Activated naive CD4-positive, alpha-beta T cell treated with anti-CD3 and anti-CD28 coated beads, Interleukin-2, amount 50 U/mL, for 72 hours (primary cell): ENCODE measurements around the gene PPP1R9B. TPM values are rescaled to one million over a fixed set of nuclear protein-coding genes. Genes with fewer than 3 reads are reported as not detected.

ENCODE experiments used
- ATAC-seq, 2 donors: fragments of 150-1000 bp; cut with Tn5 transposase; 2 replicates each; pipeline ENCODE4 v1.10.0; 2021; ENCODE audit warnings: mild to moderate bottlenecking in 2 of 2, moderate library complexity in 2 of 2
- DNase-seq, 2 donors: peaks; one replicate each; pipeline ENCODE4 v3.0.0; 2021 to 2022; ENCODE audit warnings: low spot score in 2 of 2
- H3K27ac Mint-ChIP-seq, 2 donors: one replicate each; pipeline ENCODE4 v1.8.0; 2022; ENCODE audit warnings: mild to moderate bottlenecking in 2 of 2, mixed read lengths in 2 of 2
- H3K36me3 Mint-ChIP-seq, 2 donors: one replicate each; pipeline ENCODE4 v1.8.0; 2022; ENCODE audit warnings: mixed read lengths in 2 of 2
- H3K9me3 Mint-ChIP-seq, 2 donors: one replicate each; pipeline ENCODE4 v1.8.0; 2022; ENCODE audit warnings: mixed read lengths in 2 of 2
- total RNA-seq, 2 donors: library from RNA; stranded (reverse); gene quantifications; one replicate each; pipeline ENCODE4 v1.2.3, GENCODE V29; 2022

Gene PPP1R9B
- total RNA-seq, 2 donors from 2014 or later: 74.4 to 112 TPM

DNA sequence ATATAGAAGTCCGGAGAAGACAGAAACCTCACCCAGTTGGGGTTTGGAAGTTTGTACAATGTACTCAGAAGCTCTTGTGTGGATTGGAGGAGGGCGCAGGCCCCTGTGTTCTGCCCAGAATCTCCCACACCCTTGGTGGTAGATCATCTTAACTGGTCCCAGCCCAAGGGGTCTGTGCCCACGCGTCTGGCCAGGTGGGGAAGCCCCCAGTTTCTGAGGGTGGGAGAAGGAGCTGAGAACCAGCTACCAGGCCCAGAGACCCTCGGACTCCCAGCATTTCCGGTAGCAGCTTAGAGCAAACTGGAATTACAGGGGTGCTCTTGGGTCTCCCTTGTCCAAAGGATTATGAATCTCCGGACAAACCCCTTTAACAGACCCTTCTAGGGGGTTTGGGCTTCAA lies 2.3 kb upstream of the PPP1R9B start:
- no peak for ATAC-seq
- peaks cover 8 to 10% of the 10 kb centered on the region in 2 donors for H3K36me3 Mint-ChIP-seq
- no peak overlapping the region for H3K27ac Mint-ChIP-seq

DNA sequence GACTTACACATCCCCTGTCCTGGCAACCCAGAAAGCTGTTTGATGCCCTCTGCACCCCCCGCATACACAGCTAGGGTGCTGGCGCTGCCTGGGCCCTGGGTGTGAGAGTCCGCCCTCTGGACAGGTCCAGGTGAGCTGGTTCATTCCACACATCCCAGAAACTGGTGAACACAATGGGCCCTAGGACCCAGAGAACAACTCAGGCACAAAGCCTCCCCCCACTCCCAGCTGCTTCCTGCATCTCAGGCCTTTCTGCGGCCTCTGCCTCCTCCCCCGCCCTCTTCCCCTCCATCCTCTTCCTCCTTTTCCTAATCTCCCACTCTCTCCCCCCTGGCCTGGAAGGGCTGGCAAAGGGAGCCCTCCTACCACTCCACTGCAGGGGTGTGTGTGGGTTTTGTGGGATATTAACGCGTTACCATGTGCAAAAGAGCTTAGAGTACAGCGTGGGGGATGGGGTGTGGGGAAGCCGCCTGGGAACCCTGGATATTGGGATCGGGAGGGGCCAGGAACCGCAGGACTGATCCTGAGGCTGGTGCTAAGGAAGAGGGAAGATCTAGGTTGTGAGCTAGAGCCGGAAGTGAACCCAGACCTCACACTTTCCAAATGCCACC lies 1.6 kb upstream of the PPP1R9B start:
- peak overlapping the region; percentile 84 to 90 for H3K27ac Mint-ChIP-seq
- ATAC-seq: peak; percentile 2 to 32
- peak in 1 of 2 donors; percentile 59 for DNase-seq
- H3K36me3 Mint-ChIP-seq: peaks cover 15 to 17% of the 10 kb centered on the region in 2 donors
- no peaks in the 10 kb centered on the region for H3K9me3 Mint-ChIP-seq

More for the DNA sequence above, 2.3 kb upstream of the PPP1R9B start:
- DNase-seq: no peak
- no peaks in the 10 kb centered on the region for H3K9me3 Mint-ChIP-seq

GRCh38 chr17:50151041-50151936 lies 812 bp upstream of the PPP1R9B start:
- DNase-seq: peak; percentile 86 to 87
- peaks cover 21 to 22% of the 10 kb centered on the region in 2 donors for H3K36me3 Mint-ChIP-seq
- ATAC-seq: peak; percentile 69 to 80
- H3K9me3 Mint-ChIP-seq: no peaks in the 10 kb centered on the region
- peak overlapping the region; percentile 90 to 92 for H3K27ac Mint-ChIP-seq

DNA sequence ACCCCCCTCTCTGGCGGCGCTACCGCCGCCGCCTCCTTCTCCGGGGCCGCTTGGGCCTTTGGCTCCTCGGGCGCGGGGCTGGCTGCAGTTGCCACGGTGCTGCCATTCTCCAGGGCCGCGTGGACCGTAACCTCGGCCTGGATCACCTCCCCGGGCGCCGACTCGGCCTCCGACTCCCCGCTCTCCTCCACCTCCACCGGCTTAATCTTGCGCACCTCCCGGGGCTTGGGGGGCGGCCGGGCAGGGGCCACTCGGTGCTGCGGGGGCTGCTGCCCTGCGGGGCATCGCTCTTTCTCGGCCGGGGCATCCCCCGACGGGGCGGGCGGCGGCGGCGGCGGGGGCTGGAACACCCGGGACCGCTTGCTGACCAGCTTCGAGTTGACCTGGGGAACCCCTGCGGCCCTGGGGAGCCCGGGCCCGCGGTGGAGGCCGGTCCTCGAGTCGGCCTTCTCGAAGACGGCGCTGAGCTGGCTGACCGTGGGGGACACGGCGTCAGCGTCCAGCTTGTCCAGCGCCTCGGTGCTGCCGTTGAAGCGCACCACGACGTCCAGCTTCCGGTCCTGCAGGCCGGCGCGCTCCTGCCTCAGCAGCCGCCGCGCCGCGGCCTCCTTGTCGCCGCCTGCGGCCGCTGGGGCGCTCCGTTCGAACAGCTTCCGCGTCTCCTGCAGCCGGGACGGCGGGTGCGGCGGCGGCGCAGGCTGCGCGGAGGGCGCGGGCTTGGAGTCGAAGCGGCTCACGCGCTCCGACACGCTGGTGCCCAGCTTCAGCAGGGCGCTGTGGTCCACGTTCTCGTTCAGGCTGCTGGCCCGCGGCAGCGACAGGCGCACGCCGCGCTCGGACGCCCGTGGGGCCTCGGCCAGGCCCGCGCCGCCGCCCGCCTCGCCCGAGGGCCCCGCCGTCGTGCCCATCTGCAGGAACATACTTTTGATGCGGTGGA lies 792 bp downstream of the PPP1R9B start:
- H3K27ac Mint-ChIP-seq: peak overlapping the region in 1 of 2 donors; percentile 85
- DNase-seq (peak in 1 of 2 donors; percentile 64), ATAC-seq (no peak)
- H3K36me3 Mint-ChIP-seq: peaks cover 23% of the 10 kb centered on the region in 2 donors
- H3K9me3 Mint-ChIP-seq: no peaks in the 10 kb centered on the region

DNA sequence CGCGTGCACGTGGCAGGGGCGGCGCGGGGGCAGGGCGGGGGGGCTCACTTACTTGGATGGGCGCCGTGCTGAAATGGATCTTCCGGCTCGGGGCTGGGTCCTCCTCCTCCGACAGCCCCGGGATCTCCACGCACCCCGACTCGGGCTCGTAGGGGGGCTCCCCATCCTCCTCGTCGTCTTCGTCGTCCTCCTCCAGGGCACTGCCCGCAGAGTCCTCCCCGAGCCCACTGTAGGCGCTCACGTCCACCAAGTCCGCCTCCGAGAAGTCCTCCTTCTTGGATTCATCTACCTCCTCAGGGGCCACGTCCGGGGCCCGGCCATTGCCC lies 1.4 kb downstream of the PPP1R9B start:
- Mint-ChIP-seq H3K36me3 (peaks cover 29% of the 10 kb centered on the region in 2 donors), H3K27ac (peak overlapping the region in 1 of 2 donors; percentile 85), H3K9me3 (no peaks in the 10 kb centered on the region)
- no peak for DNase-seq
- ATAC-seq: no peak

GRCh38 chr17:50148226-50149090 lies 2.0 kb downstream of the PPP1R9B start:
- peak; percentile 73 to 88 for DNase-seq
- Mint-ChIP-seq H3K27ac (peak overlapping the region in 1 of 2 donors; percentile 85), H3K36me3 (peaks cover 30% of the 10 kb centered on the region in 2 donors), H3K9me3 (no peaks in the 10 kb centered on the region)
- peak; percentile 58 to 68 for ATAC-seq

DNA sequence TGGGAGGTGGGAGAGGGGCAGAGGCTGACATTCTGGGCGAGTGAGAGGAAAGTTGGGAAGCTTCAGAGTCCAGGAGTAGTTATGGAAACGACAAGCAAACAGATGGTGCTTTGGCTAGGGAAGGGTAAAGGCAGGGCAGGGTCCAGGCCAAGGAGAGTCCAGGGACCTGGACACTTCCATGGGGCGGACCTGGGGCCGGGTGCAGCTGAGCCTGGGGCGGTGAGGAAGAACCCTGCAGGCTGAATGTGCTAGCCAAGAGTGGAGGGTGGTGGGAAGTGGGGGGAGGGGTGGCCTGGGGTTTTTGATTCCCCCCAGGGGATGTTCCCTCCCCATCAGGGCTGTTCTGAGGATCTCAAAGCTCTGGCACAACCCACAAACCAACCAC lies 2.6 kb downstream of the PPP1R9B start:
- no peak for ATAC-seq
- H3K9me3 Mint-ChIP-seq: no peaks in the 10 kb centered on the region
- peak overlapping the region; percentile 44 to 85 for H3K27ac Mint-ChIP-seq
- peaks cover 34 to 35% of the 10 kb centered on the region in 2 donors for H3K36me3 Mint-ChIP-seq
- no peak for DNase-seq

- DNase-seq: no peak
- H3K27ac Mint-ChIP-seq: peak overlapping the region; percentile 85 to 94
- no peaks in the 10 kb centered on the region for H3K9me3 Mint-ChIP-seq
- no peak for ATAC-seq
- H3K36me3 Mint-ChIP-seq: peaks cover 40 to 42% of the 10 kb centered on the region in 2 donors
Measured at GRCh38 chr17:50146927-50147665, 3.4 kb downstream of the PPP1R9B start.

GRCh38 chr17:50146230-50146926 lies 4.1 kb downstream of the PPP1R9B start:
- no peak for DNase-seq
- H3K9me3 Mint-ChIP-seq: no peaks in the 10 kb centered on the region

GRCh38 chr17:50145532-50146229 lies 4.8 kb downstream of the PPP1R9B start:
- no peak for DNase-seq
- H3K9me3 Mint-ChIP-seq: no peaks in the 10 kb centered on the region
- ATAC-seq: no peak
- peak overlapping the region; percentile 73 to 77 for H3K27ac Mint-ChIP-seq
- H3K36me3 Mint-ChIP-seq: peaks cover 40 to 56% of the 10 kb centered on the region in 2 donors

More at GRCh38 chr17:50146230-50146926, 4.1 kb downstream of the PPP1R9B start:
- Mint-ChIP-seq H3K27ac (peak overlapping the region; percentile 85 to 94), H3K36me3 (peaks cover 40 to 49% of the 10 kb centered on the region in 2 donors)
- ATAC-seq: no peak

GRCh38 chr17:50144845-50145531 lies 5.5 kb downstream of the PPP1R9B start:
- Mint-ChIP-seq H3K36me3 (peaks cover 43 to 63% of the 10 kb centered on the region in 2 donors), H3K27ac (peak overlapping the region; percentile 73 to 77), H3K9me3 (no peaks in the 10 kb centered on the region)
- ATAC-seq (peak in 1 of 2 donors; percentile 36), DNase-seq (no peak)

DNA sequence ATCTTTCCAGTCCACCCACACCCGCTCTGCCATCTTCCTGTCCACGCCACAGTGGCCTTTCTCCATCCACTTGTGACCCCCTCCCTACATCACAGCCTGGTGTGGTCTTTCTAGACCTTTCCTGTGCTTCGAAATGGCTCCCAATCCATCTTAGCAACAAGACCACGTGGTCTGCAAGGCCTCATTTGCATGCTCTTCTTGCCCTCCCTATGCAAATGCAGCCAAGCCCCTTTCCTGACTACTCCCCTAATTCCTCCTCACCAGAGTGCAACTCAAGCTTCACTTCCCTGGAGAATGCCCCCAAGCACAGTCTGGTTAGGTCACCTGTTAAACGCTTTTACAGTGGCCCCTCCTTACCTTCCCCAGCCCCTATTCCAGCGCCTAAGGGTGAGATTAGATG lies 6.1 kb downstream of the PPP1R9B start:
- ATAC-seq (no peak), DNase-seq (no peak)
- Mint-ChIP-seq H3K36me3 (peaks cover 49 to 68% of the 10 kb centered on the region in 2 donors), H3K27ac (peak overlapping the region; percentile 73 to 77), H3K9me3 (no peaks in the 10 kb centered on the region)

- DNase-seq (no peak), ATAC-seq (no peak)
- Mint-ChIP-seq H3K36me3 (peaks cover 55 to 68% of the 10 kb centered on the region in 2 donors), H3K9me3 (no peaks in the 10 kb centered on the region), H3K27ac (peak overlapping the region in 1 of 2 donors; percentile 73)
Measured at GRCh38 chr17:50143461-50144176, 6.9 kb downstream of the PPP1R9B start.
